Activated T-cell treated with anti-CD3 and anti-CD28 coated beads, Interleukin-2, amount 50 U/mL, for 24 hours (primary cell): Measurements from ENCODE around the gene APAF1.
"Not testable (repeated sequence)": the region's sequence is repeated elsewhere in the genome, so short reads cannot be mapped to it uniquely, and the experiment has no call there.

Experiments
- DNase-seq: peaks from one replicate; pipeline ENCODE4 v3.0.0-alpha.2; 2020
- H3K27ac Mint-ChIP-seq: 2 replicates; pipeline ENCODE4 v1.8.0; 2020; ENCODE audit warnings: mild to moderate bottlenecking, mixed read lengths
- H3K27me3 Mint-ChIP-seq: 2 replicates; pipeline ENCODE4 v1.8.0; 2020; ENCODE audit warnings: mixed read lengths
- H3K36me3 Mint-ChIP-seq: 2 replicates; pipeline ENCODE4 v1.8.0; 2020; ENCODE audit warnings: low read depth, mixed read lengths
- H3K4me1 Mint-ChIP-seq: 2 replicates; pipeline ENCODE4 v1.8.0; 2020; ENCODE audit warnings: low read depth, mixed read lengths
- H3K4me3 Mint-ChIP-seq: 2 replicates; pipeline ENCODE4 v1.8.0; 2020; ENCODE audit warnings: mild to moderate bottlenecking, moderate library complexity, mixed read lengths
- H3K9me3 Mint-ChIP-seq: 2 replicates; pipeline ENCODE4 v1.8.0; 2020; ENCODE audit warnings: mixed read lengths

The APAF1 gene, protein sequence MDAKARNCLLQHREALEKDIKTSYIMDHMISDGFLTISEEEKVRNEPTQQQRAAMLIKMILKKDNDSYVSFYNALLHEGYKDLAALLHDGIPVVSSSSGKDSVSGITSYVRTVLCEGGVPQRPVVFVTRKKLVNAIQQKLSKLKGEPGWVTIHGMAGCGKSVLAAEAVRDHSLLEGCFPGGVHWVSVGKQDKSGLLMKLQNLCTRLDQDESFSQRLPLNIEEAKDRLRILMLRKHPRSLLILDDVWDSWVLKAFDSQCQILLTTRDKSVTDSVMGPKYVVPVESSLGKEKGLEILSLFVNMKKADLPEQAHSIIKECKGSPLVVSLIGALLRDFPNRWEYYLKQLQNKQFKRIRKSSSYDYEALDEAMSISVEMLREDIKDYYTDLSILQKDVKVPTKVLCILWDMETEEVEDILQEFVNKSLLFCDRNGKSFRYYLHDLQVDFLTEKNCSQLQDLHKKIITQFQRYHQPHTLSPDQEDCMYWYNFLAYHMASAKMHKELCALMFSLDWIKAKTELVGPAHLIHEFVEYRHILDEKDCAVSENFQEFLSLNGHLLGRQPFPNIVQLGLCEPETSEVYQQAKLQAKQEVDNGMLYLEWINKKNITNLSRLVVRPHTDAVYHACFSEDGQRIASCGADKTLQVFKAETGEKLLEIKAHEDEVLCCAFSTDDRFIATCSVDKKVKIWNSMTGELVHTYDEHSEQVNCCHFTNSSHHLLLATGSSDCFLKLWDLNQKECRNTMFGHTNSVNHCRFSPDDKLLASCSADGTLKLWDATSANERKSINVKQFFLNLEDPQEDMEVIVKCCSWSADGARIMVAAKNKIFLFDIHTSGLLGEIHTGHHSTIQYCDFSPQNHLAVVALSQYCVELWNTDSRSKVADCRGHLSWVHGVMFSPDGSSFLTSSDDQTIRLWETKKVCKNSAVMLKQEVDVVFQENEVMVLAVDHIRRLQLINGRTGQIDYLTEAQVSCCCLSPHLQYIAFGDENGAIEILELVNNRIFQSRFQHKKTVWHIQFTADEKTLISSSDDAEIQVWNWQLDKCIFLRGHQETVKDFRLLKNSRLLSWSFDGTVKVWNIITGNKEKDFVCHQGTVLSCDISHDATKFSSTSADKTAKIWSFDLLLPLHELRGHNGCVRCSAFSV (N-terminal part only)

GRCh38 chr12:98644712-98645571 is at the start of gene APAF1, which contains the start of gene IKBIP:
Gene APAF1, plus strand, starts transcription at chr12:98645290. Its CDS starts 3,070 bp downstream, at chr12:98648360.
Gene IKBIP, minus strand, starts transcription at chr12:98644788. Its CDS starts 87 bp downstream, at chr12:98644701.
- no peaks in the 10 kb centered on the region for H3K9me3 Mint-ChIP-seq
- H3K4me3 Mint-ChIP-seq = peak within 1 kb of the TSS; percentile 96
- H3K4me1 Mint-ChIP-seq = peaks cover 30% of the 10 kb centered on the region
- H3K36me3 Mint-ChIP-seq = peaks cover 45% of the 10 kb centered on the region
- no peaks in the 10 kb centered on the region for H3K27me3 Mint-ChIP-seq
- DNase-seq = peak; percentile 99
- peak within 1 kb of the TSS; percentile 98 for H3K27ac Mint-ChIP-seq

DNA sequence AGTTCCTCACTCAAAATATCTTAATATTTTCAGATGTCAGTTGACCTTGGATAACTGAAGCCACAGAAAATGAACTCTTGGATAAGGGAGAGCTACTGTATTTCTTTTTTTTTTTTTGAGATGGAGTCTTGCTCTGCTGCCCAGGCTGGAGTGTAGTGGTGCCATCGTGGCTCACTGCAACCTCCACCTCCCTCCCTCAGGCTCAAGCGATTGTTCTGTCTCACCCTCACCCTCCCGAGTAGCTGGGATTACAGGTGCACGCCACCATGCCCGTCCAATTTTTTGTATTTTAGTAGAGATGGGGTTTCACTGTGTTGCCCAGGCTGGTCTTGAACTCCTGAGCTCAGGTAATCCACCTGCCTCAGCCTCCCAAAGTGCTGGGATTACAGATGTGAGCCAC is 47.8 kb upstream of the APAF1 start:
- DNase-seq, H3K27me3 Mint-ChIP-seq, H3K9me3 Mint-ChIP-seq: not testable (repeated sequence)
- Mint-ChIP-seq H3K36me3 (peaks cover 89% of the 10 kb centered on the region), H3K4me1 (peaks cover 38% of the 10 kb centered on the region), H3K27ac (peak overlapping the region; percentile 86), H3K4me3 (peak overlapping the region; percentile 99)

- Mint-ChIP-seq H3K27me3 (no peaks in the 10 kb centered on the region), H3K36me3 (peaks cover 78% of the 10 kb centered on the region)
Observed at GRCh38 chr12:98601924-98602323, 43.2 kb upstream of the APAF1 start.

GRCh38 chr12:98606359-98606988 is 38.6 kb upstream of the APAF1 start:
- H3K27ac Mint-ChIP-seq = no peak overlapping the region
- H3K4me1 Mint-ChIP-seq = peaks cover 6% of the 10 kb centered on the region
- no peaks in the 10 kb centered on the region for H3K9me3 Mint-ChIP-seq
- peaks cover 33% of the 10 kb centered on the region for H3K36me3 Mint-ChIP-seq
- DNase-seq = no peak
- H3K4me3 Mint-ChIP-seq = no peak overlapping the region
- H3K27me3 Mint-ChIP-seq = no peaks in the 10 kb centered on the region

More at GRCh38 chr12:98601924-98602323, 43.2 kb upstream of the APAF1 start:
- Mint-ChIP-seq H3K9me3 (no peaks in the 10 kb centered on the region), H3K4me1 (peaks cover 15% of the 10 kb centered on the region), H3K4me3 (no peak overlapping the region), H3K27ac (no peak overlapping the region)
- DNase-seq = no peak

GRCh38 chr12:98610596-98610995 is 34.5 kb upstream of the APAF1 start:
- Mint-ChIP-seq H3K36me3 (peaks cover 3% of the 10 kb centered on the region), H3K27me3 (no peaks in the 10 kb centered on the region), H3K9me3 (no peaks in the 10 kb centered on the region), H3K4me1 (peaks cover 11% of the 10 kb centered on the region), H3K27ac (no peak overlapping the region), H3K4me3 (no peak overlapping the region)
- DNase-seq = no peak

- H3K4me1 Mint-ChIP-seq = peaks cover 5% of the 10 kb centered on the region
- no peaks in the 10 kb centered on the region for H3K9me3 Mint-ChIP-seq
- peaks cover 3% of the 10 kb centered on the region for H3K36me3 Mint-ChIP-seq
- peak overlapping the region; percentile 64 for H3K27ac Mint-ChIP-seq
- no peaks in the 10 kb centered on the region for H3K27me3 Mint-ChIP-seq
- DNase-seq = no peak
- H3K4me3 Mint-ChIP-seq = no peak overlapping the region
Observed at GRCh38 chr12:98612696-98613334, 32.3 kb upstream of the APAF1 start.

DNA sequence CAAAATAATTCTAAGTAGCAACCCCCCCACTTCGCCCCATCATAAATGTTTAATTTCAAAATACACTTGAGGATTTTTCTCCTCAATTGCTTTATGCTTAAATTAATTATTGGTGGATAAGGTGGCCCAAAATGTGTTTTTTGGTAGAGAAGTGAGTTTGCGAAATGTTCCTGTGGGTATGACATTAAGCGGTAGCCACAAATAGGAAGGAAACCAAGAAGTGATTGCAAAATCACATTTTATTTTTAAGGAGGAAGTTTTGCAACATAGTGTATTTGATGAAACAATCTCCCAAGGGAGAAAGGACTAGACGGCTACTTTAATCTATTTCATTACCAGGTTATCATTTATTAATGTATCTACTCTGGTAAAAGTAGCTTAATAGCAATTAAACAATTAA is 26.1 kb upstream of the APAF1 start:
- H3K27me3 Mint-ChIP-seq = no peaks in the 10 kb centered on the region
- H3K36me3 Mint-ChIP-seq = peaks cover 2% of the 10 kb centered on the region
- no peak overlapping the region for H3K27ac Mint-ChIP-seq
- H3K9me3 Mint-ChIP-seq = no peaks in the 10 kb centered on the region
- no peak for DNase-seq
- no peaks in the 10 kb centered on the region for H3K4me1 Mint-ChIP-seq
- H3K4me3 Mint-ChIP-seq = no peak overlapping the region

DNA sequence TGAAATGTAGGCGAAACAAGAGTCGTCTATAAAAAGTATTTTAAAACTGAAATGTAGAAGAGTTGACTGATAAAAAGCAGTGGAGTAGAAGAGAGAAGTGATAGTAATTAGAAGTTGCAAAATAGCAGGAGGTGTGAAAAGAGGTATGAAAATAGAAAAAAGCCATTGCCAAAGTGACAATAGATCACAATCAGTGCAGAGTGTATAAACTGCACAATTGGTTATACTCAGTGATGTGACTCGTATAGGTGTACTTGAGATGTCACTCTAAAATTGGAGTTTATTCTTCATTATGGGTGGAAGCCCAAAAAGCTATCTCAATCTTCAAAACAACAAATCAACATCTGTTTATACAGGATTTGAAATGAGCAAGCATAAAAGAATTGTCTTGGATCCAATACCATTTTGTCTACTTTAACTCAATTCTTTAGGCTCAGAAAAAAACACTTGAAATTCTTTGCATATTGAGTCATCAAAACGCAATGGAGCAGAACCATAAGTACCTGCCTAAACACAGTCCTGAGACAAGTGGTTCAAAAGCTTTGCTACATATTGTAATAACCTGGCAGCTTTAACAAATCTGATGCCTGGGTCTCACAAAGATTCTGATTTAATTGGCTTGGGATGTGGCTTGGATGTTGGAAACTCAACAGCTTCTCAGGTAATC is 9.3 kb upstream of the APAF1 start:
- no peak for DNase-seq
- Mint-ChIP-seq H3K9me3 (no peaks in the 10 kb centered on the region), H3K36me3 (peaks cover 38% of the 10 kb centered on the region), H3K27me3 (no peaks in the 10 kb centered on the region), H3K4me1 (peaks cover 21% of the 10 kb centered on the region), H3K27ac (no peak overlapping the region), H3K4me3 (no peak overlapping the region)

DNA sequence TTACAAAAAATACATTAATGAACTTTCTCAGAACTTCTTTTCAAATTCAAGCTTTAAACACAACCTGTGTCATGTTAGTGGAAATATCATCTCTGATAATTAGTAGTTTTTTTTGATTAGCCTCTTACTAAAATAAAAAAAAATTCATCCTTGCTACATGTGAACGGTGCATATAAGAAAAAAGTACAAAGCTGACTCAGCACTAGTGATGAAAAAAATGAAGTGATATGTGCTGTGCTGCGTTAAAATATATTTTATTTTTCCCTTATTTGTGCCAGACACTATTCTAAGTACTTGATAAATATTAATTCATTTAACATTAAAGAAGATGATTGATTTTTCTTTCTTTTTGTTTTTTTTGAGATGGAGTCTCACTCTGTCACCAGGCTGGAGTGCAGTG is 8.0 kb upstream of the APAF1 start:
- Mint-ChIP-seq H3K36me3 (peaks cover 48% of the 10 kb centered on the region), H3K4me3 (no peak overlapping the region), H3K4me1 (peaks cover 24% of the 10 kb centered on the region), H3K27me3 (no peaks in the 10 kb centered on the region), H3K9me3 (no peaks in the 10 kb centered on the region), H3K27ac (no peak overlapping the region)
- DNase-seq = no peak

GRCh38 chr12:98638009-98638408 is 7.1 kb upstream of the APAF1 start:
- Mint-ChIP-seq H3K4me3 (no peak overlapping the region), H3K4me1 (peaks cover 28% of the 10 kb centered on the region), H3K9me3 (no peaks in the 10 kb centered on the region), H3K27me3 (no peaks in the 10 kb centered on the region), H3K36me3 (peaks cover 41% of the 10 kb centered on the region), H3K27ac (peak overlapping the region; percentile 24)
- DNase-seq = no peak

DNA sequence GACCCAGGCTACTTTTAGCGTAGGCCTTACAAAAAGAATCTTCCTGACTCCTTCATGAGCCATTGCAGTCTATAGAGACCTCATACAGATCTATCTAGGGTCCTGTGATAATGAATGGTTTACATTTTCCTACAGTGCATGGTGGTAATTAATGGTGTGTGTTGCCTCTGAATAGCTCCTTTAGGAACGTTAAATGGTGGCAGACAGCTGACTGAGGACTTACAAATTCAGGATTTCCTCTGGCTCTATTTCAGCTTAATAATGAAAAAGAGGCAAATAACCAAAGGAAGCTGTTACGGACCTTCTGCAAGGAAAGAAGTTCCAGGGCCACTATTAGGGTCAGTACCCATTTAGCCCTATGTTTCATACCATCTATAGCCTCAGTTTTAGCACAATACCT is 5.6 kb upstream of the APAF1 start:
- H3K27me3 Mint-ChIP-seq = no peaks in the 10 kb centered on the region
- H3K4me1 Mint-ChIP-seq = peaks cover 34% of the 10 kb centered on the region
- H3K9me3 Mint-ChIP-seq = no peaks in the 10 kb centered on the region
- H3K36me3 Mint-ChIP-seq = peaks cover 38% of the 10 kb centered on the region
- no peak overlapping the region for H3K27ac Mint-ChIP-seq
- DNase-seq = no peak
- no peak overlapping the region for H3K4me3 Mint-ChIP-seq

GRCh38 chr12:98642801-98643200 is 2.3 kb upstream of the APAF1 start:
- Mint-ChIP-seq H3K4me3 (peak overlapping the region; percentile 96), H3K27ac (peak overlapping the region; percentile 37), H3K36me3 (peaks cover 36% of the 10 kb centered on the region), H3K4me1 (peaks cover 33% of the 10 kb centered on the region)
- not testable (repeated sequence) for H3K27me3 Mint-ChIP-seq, DNase-seq, H3K9me3 Mint-ChIP-seq

- Mint-ChIP-seq H3K4me1 (peaks cover 30% of the 10 kb centered on the region), H3K27ac (peak overlapping the region; percentile 98), H3K27me3 (no peaks in the 10 kb centered on the region), H3K36me3 (peaks cover 43% of the 10 kb centered on the region), H3K4me3 (peak overlapping the region; percentile 96), H3K9me3 (no peaks in the 10 kb centered on the region)
- no peak for DNase-seq
Observed at GRCh38 chr12:98644433-98644711, 718 bp upstream of the APAF1 start.
